Thyroid gland (tissue), 4 donors: ENCODE data around the gene HS6ST3. TPM values are rescaled to one million over a fixed set of nuclear protein-coding genes. Genes with fewer than 3 reads are reported as not detected.

ENCODE experiments used
- DNase-seq, 2 donors: peaks; one replicate each; pipeline ENCODE4 v3.0.0-alpha.2; 2019
- H3K27ac ChIP-seq, 3 donors: fragments of 200-600 bp; sonication (generic); 1 replicate in 2 of 3; 2 replicates in 1 of 3; pipeline ENCODE4 v1.5.1; 2016 to 2019; ENCODE audit warnings: mild to moderate bottlenecking in 1 of 3, moderate library complexity in 1 of 3
- H3K27me3 ChIP-seq: fragments of 200-600 bp; sonication (generic); one replicate; pipeline ENCODE4 v1.5.1; 2019
- H3K36me3 ChIP-seq, 2 donors: fragments of 200-600 bp; sonication (generic); one replicate each; pipeline ENCODE4 v1.5.1; 2016 to 2019
- H3K4me1 ChIP-seq, 2 donors: fragments of 200-600 bp; sonication (generic); one replicate each; pipeline ENCODE4 v1.5.1; 2017 to 2019
- H3K4me3 ChIP-seq, 3 donors: fragments of 200-600 bp; sonication (generic); replicated peaks in 1 of 3; 1 replicate in 2 of 3; 2 replicates in 1 of 3; pipeline ENCODE4 v1.5.1; 2016; ENCODE audit warnings: mild to moderate bottlenecking in 1 of 3
- H3K9me3 ChIP-seq: fragments of 200-600 bp; sonication (generic); one replicate; pipeline ENCODE4 v1.5.1; 2017
- CTCF ChIP-seq, 6 experiments: fragments of 200-600 bp in 3 of 6; fragments of 450-650 bp in 3 of 6; sonication (generic) in 3 of 6; IDR thresholded peaks; one replicate each; pipeline ENCODE4 v1.5.1; 2016 to 2019; ENCODE audit warnings: antibody characterized with exemption in 6 of 6, mild to moderate bottlenecking in 2 of 6, inconsistent platforms in 1 of 6, moderate library complexity in 1 of 6
- POLR2A ChIP-seq, 2 donors: fragments of 450-650 bp; IDR thresholded peaks; one replicate each; pipeline ENCODE4 v1.6.1; 2017; ENCODE audit warnings: antibody characterized with exemption in 2 of 2, mild to moderate bottlenecking in 2 of 2, moderate library complexity in 1 of 2
- WGBS, 2 donors: methylation state at CpG; one replicate each; pipeline ENCODE4 v1.1.5; 2017; 5-methylcytosine and 5-hydroxymethylcytosine counted together
- intact Hi-C: fragments of 100-400 bp; cut with DNase I; formaldehyde crosslinking; loops from one replicate; pipeline ENCODE4 v1.15.1; 2023
- total RNA-seq, 4 donors: library from RNA; depleted of rRNA; stranded (reverse); fragments of >200 nt; gene quantifications; one replicate each; pipeline ENCODE4 v1.2.3, GENCODE V29; 2016

The HS6ST3 gene
- total RNA-seq, 4 donors from 2014 or later, result 2.0 to 5.8 (median 5.0) TPM

- Histone ChIP-seq H3K36me3 (no peaks in the 10 kb centered on the region), H3K27ac (no peak overlapping the region), H3K4me1 (no peaks in the 10 kb centered on the region), H3K9me3 (no peaks in the 10 kb centered on the region), H3K27me3 (no peaks in the 10 kb centered on the region), H3K4me3 (no peak overlapping the region)
- intact Hi-C loops, result no loop called here
- no peak for TF ChIP-seq CTCF (IDR thresholded peaks at IDR 0.05)
- no peak for TF ChIP-seq POLR2A (IDR thresholded peaks at IDR 0.05)
- DNase-seq, result no peak
These were observed 689.8 kb downstream of the HS6ST3 start for GRCh38 chr13:96779691-96780090.

GRCh38 chr13:96780105-96780504 is 690.2 kb downstream of the HS6ST3 start:
- no peak for TF ChIP-seq CTCF (IDR thresholded peaks at IDR 0.05)
- TF ChIP-seq POLR2A (IDR thresholded peaks at IDR 0.05), result no peak
- H3K9me3 ChIP-seq, result no peaks in the 10 kb centered on the region
- H3K27me3 ChIP-seq, result no peaks in the 10 kb centered on the region
- no peak for DNase-seq
- H3K4me1 ChIP-seq, result no peaks in the 10 kb centered on the region
- WGBS, 2 donors, result 83% methylated on average over 3 of the region's 3 CpGs
- no peak overlapping the region for H3K4me3 ChIP-seq
- H3K36me3 ChIP-seq, result no peaks in the 10 kb centered on the region
- intact Hi-C loops, result no loop called here
- H3K27ac ChIP-seq, result no peak overlapping the region

GRCh38 chr13:96781141-96781540 is 691.2 kb downstream of the HS6ST3 start:
- peak in 1 of 2 donors; percentile 5 for DNase-seq

GRCh38 chr13:96782186-96782585 is 692.3 kb downstream of the HS6ST3 start:
- intact Hi-C loops, result no loop called here
- Histone ChIP-seq H3K4me1 (no peaks in the 10 kb centered on the region), H3K36me3 (no peaks in the 10 kb centered on the region), H3K4me3 (no peak overlapping the region), H3K27ac (no peak overlapping the region), H3K9me3 (no peaks in the 10 kb centered on the region), H3K27me3 (no peaks in the 10 kb centered on the region)
- no peak for DNase-seq
- WGBS, 2 donors, result 89 to 90% methylated on average over 5 of the region's 5 CpGs
- TF ChIP-seq CTCF (IDR thresholded peaks at IDR 0.05) (no peak), POLR2A (IDR thresholded peaks at IDR 0.05) (no peak)

More at GRCh38 chr13:96781141-96781540, 691.2 kb downstream of the HS6ST3 start:
- 13 to 38% methylated on average over 4 of the region's 4 CpGs for WGBS, 2 donors
- Histone ChIP-seq H3K27me3 (no peaks in the 10 kb centered on the region), H3K9me3 (no peaks in the 10 kb centered on the region), H3K4me3 (no peak overlapping the region), H3K36me3 (no peaks in the 10 kb centered on the region), H3K4me1 (no peaks in the 10 kb centered on the region), H3K27ac (no peak overlapping the region)
- intact Hi-C loops, result no loop called here
- TF ChIP-seq CTCF (IDR thresholded peaks at IDR 0.05), result no peak
- TF ChIP-seq POLR2A (IDR thresholded peaks at IDR 0.05), result no peak

- intact Hi-C loops, result no loop called here
These were observed 693.1 kb downstream of the HS6ST3 start for GRCh38 chr13:96783057-96783456.

More at GRCh38 chr13:96783057-96783456, 693.1 kb downstream of the HS6ST3 start:
- no peaks in the 10 kb centered on the region for H3K4me1 ChIP-seq
- no peak for DNase-seq
- H3K27ac ChIP-seq, result no peak overlapping the region
- TF ChIP-seq POLR2A (IDR thresholded peaks at IDR 0.05), result no peak
- TF ChIP-seq CTCF (IDR thresholded peaks at IDR 0.05), result no peak
- no peaks in the 10 kb centered on the region for H3K9me3 ChIP-seq
- 92 to 96% methylated on average over 2 of the region's 2 CpGs for WGBS, 2 donors
- no peak overlapping the region for H3K4me3 ChIP-seq
- no peaks in the 10 kb centered on the region for H3K27me3 ChIP-seq
- no peaks in the 10 kb centered on the region for H3K36me3 ChIP-seq
